H9 (cell line): ENCODE measurements around the gene ANKRD13D. TPM values are rescaled to one million over a fixed set of nuclear protein-coding genes. Genes with fewer than 3 reads are reported as not detected.

Experiments
- DNase-seq: peaks from one replicate; pipeline ENCODE4 v3.0.0-alpha.2; 2017
- H2AFZ ChIP-seq: one replicate; pipeline ENCODE4 v1.6.1; 2013; ENCODE audit warnings: mild to moderate bottlenecking, low read length, control low read depth, moderate library complexity
- H2AK5ac ChIP-seq: 2 replicates; pipeline ENCODE4 v1.6.1; 2013; ENCODE audit warnings: low read length, control low read depth, mixed read lengths; ENCODE audit not compliant: insufficient read length
- H2BK120ac ChIP-seq: one replicate; pipeline ENCODE4 v1.6.1; 2013; ENCODE audit warnings: low read depth, mild to moderate bottlenecking, low read length, control low read depth, inconsistent platforms; ENCODE audit not compliant: poor library complexity, severe bottlenecking
- H2BK12ac ChIP-seq: 2 replicates; pipeline ENCODE4 v1.6.1; 2013; ENCODE audit warnings: low read length, control low read depth, mixed read lengths, low read depth; ENCODE audit not compliant: insufficient read length
- H2BK15ac ChIP-seq: 2 replicates; pipeline ENCODE4 v1.6.1; 2013; ENCODE audit warnings: low read depth, low read length, control low read depth
- H2BK20ac ChIP-seq: one replicate; pipeline ENCODE4 v1.6.1; 2013; ENCODE audit warnings: low read depth, mild to moderate bottlenecking, low read length, control low read depth, inconsistent platforms; ENCODE audit not compliant: poor library complexity, severe bottlenecking
- H2BK5ac ChIP-seq: 2 replicates; pipeline ENCODE4 v1.6.1; 2013; ENCODE audit warnings: low read length, control low read depth, mixed read lengths; ENCODE audit not compliant: insufficient read length
- H3K14ac ChIP-seq: 2 replicates; pipeline ENCODE4 v1.6.1; 2013; ENCODE audit warnings: low read length, control low read depth; ENCODE audit not compliant: insufficient read depth
- H3K18ac ChIP-seq: 2 replicates; pipeline ENCODE4 v1.6.1; 2013; ENCODE audit warnings: low read depth, mild to moderate bottlenecking, mixed read lengths, low read length, control low read depth; ENCODE audit not compliant: insufficient read length
- H3K23ac ChIP-seq: 2 replicates; pipeline ENCODE4 v1.6.1; 2013; ENCODE audit warnings: low read length, control low read depth, mixed read lengths, low read depth; ENCODE audit not compliant: insufficient read length
- H3K23me2 ChIP-seq: 2 replicates; pipeline ENCODE4 v1.6.1; 2013; ENCODE audit warnings: low read depth, mild to moderate bottlenecking, mixed read lengths, low read length, control low read depth; ENCODE audit not compliant: insufficient read length, poor library complexity, severe bottlenecking
- H3K27ac ChIP-seq: 2 replicates; pipeline ENCODE4 v1.5.1; 2013; ENCODE audit warnings: low read length, control low read depth, mixed read lengths, low read depth; ENCODE audit not compliant: insufficient read length
- H3K27me3 ChIP-seq: 2 replicates; pipeline ENCODE4 v1.6.1; 2013; ENCODE audit warnings: low read length, control low read depth, inconsistent platforms; ENCODE audit not compliant: insufficient read depth
- H3K4ac ChIP-seq: 2 replicates; pipeline ENCODE4 v1.6.1; 2013; ENCODE audit warnings: low read depth, mild to moderate bottlenecking, control low read depth, inconsistent platforms, low read length, moderate library complexity
- H3K4me1 ChIP-seq: 2 replicates; pipeline ENCODE4 v1.6.1; 2013; ENCODE audit warnings: low read length, control low read depth, inconsistent platforms; ENCODE audit not compliant: insufficient read depth
- H3K4me2 ChIP-seq: 2 replicates; pipeline ENCODE4 v1.6.1; 2013; ENCODE audit warnings: low read length, control low read depth, mixed read lengths; ENCODE audit not compliant: insufficient read length, insufficient read depth
- H3K56ac ChIP-seq: 2 replicates; pipeline ENCODE4 v1.6.1; 2013; ENCODE audit warnings: low read depth, mild to moderate bottlenecking, mixed read lengths, low read length, control low read depth; ENCODE audit not compliant: insufficient read length
- H3K79me1 ChIP-seq: 2 replicates; pipeline ENCODE4 v1.6.1; 2013; ENCODE audit warnings: low read depth, mild to moderate bottlenecking, moderate library complexity, low read length, control low read depth, inconsistent platforms; ENCODE audit not compliant: insufficient read depth, poor library complexity, severe bottlenecking
- H3K79me2 ChIP-seq: 2 replicates; pipeline ENCODE4 v1.6.1; 2013; ENCODE audit warnings: low read length, control low read depth, inconsistent platforms; ENCODE audit not compliant: insufficient read depth
- H3K9ac ChIP-seq: 2 replicates; pipeline ENCODE4 v1.6.1; 2013; ENCODE audit warnings: low read length, control low read depth, mixed read lengths; ENCODE audit not compliant: insufficient read length; ENCODE audit errors: extremely low read depth
- H3K9me3 ChIP-seq: one replicate; pipeline ENCODE4 v1.6.1; 2013; ENCODE audit warnings: low read depth, low read length, inconsistent platforms; ENCODE audit not compliant: control insufficient read depth
- H3T11ph ChIP-seq: one replicate; pipeline ENCODE4 v1.6.1; 2013; ENCODE audit warnings: mild to moderate bottlenecking, low read length, control low read depth, inconsistent platforms
- H4K20me1 ChIP-seq: one replicate; pipeline ENCODE4 v1.6.1; 2013; ENCODE audit not compliant: control insufficient read depth, insufficient read length, insufficient read depth
- H4K5ac ChIP-seq: 2 replicates; pipeline ENCODE4 v1.6.1; 2013; ENCODE audit warnings: low read depth, mild to moderate bottlenecking, mixed read lengths, low read length, control low read depth; ENCODE audit not compliant: insufficient read length
- H4K8ac ChIP-seq: replicated peaks from 2 replicates; pipeline ENCODE4 v1.6.1; 2013; ENCODE audit warnings: low read length, control low read depth, mixed read lengths, low read depth; ENCODE audit not compliant: insufficient read length
- H4K91ac ChIP-seq: 2 replicates; pipeline ENCODE4 v1.6.1; 2013; ENCODE audit warnings: low read depth, mild to moderate bottlenecking, moderate library complexity, mixed read lengths, low read length, control low read depth; ENCODE audit not compliant: insufficient read length
- H3K27ac Mint-ChIP-seq, 3 experiments: 2 replicates in 2 of 3; 3 replicates in 1 of 3; pipeline ENCODE4 v1.8.0; 2020 to 2021; ENCODE audit warnings: mixed read lengths in 3 of 3, mild to moderate bottlenecking in 1 of 3, moderate library complexity in 1 of 3
- H3K27me3 Mint-ChIP-seq: 2 replicates; pipeline ENCODE4 v1.8.0; 2021; ENCODE audit warnings: low read depth, mild to moderate bottlenecking, moderate library complexity, mixed read lengths
- H3K36me3 Mint-ChIP-seq, 3 experiments: 2 replicates in 2 of 3; 3 replicates in 1 of 3; pipeline ENCODE4 v1.8.0; 2020 to 2021; ENCODE audit warnings: low read depth in 3 of 3, mixed read lengths in 3 of 3; ENCODE audit not compliant: insufficient read depth in 1 of 3
- H3K4me1 Mint-ChIP-seq, 2 experiments: 2 replicates each; pipeline ENCODE4 v1.8.0; 2020; ENCODE audit warnings: mixed read lengths in 2 of 2
- H3K4me3 Mint-ChIP-seq, 2 experiments: 2 replicates in 1 of 2; 3 replicates in 1 of 2; pipeline ENCODE4 v1.8.0; 2020 to 2021; ENCODE audit warnings: mild to moderate bottlenecking in 2 of 2, mixed read lengths in 2 of 2, moderate library complexity in 1 of 2
- H3K9me3 Mint-ChIP-seq, 2 experiments: 2 replicates in 1 of 2; 3 replicates in 1 of 2; pipeline ENCODE4 v1.8.0; 2020; ENCODE audit warnings: mild to moderate bottlenecking in 2 of 2, mixed read lengths in 2 of 2, moderate library complexity in 1 of 2
- CTCF ChIP-seq: fragments of 200-600 bp; sonication (generic); conservative IDR thresholded peaks from 3 replicates; pipeline ENCODE4 v1.8.0; 2021; ENCODE audit warnings: antibody characterized with exemption, mild to moderate bottlenecking
- WGBS: extraction: QIAGEN DNeasy Blood & Tissue Kit; methylation state at CpG from one replicate; pipeline ENCODE4 v1.1.7; 2013; ENCODE audit warnings: missing lambda C conversion rate, low lambda C conversion rate, mixed read lengths; ENCODE audit not compliant: insufficient read length; ENCODE audit errors: extremely low coverage; 5-methylcytosine and 5-hydroxymethylcytosine counted together
- total RNA-seq: library from RNA; stranded (reverse); gene quantifications from 2 replicates; pipeline ENCODE4 v1.2.1, GENCODE V29; 2021

ANKRD13D gene
- total RNA-seq, 1 experiment from 2014 or later = 42.1 TPM

GRCh38 chr11:67345247-67345919 is 56.3 kb downstream of the ANKRD13D start:
- no peak overlapping the region for H3K4me2 ChIP-seq
- WGBS = no CpG with 5 or more reads among the region's 8 CpGs
- H4K5ac ChIP-seq = no peak overlapping the region
- no peak overlapping the region for H2BK5ac ChIP-seq
- H3K27me3 ChIP-seq = no peaks in the 10 kb centered on the region
- H2BK15ac ChIP-seq = no peak overlapping the region
- TF ChIP-seq CTCF = no peak
- no peak overlapping the region for H3K56ac ChIP-seq
- H2AFZ ChIP-seq = no peak overlapping the region
- no peak overlapping the region for H2BK12ac ChIP-seq
- no peak overlapping the region for H3K14ac ChIP-seq
- no peaks in the 10 kb centered on the region for H4K20me1 ChIP-seq
- H3K9ac ChIP-seq = no peak overlapping the region
- no peaks in the 10 kb centered on the region for H3K23me2 ChIP-seq
- H2AK5ac ChIP-seq = no peak overlapping the region
- no peak overlapping the region for H3K27ac ChIP-seq
- no peak overlapping the region for H4K8ac ChIP-seq
- no peak overlapping the region for H2BK20ac ChIP-seq
- H3K9me3 ChIP-seq = no peaks in the 10 kb centered on the region
- no peaks in the 10 kb centered on the region for H3K79me1 ChIP-seq
- Mint-ChIP-seq H3K27me3 (peaks cover 1% of the 10 kb centered on the region; the same call in 1 of the 2 replicates), H3K4me1 (peaks cover 5 to 11% of the 10 kb centered on the region in 2 experiments), H3K4me3 (no peak overlapping the region), H3K9me3 (no peaks in the 10 kb centered on the region; a peak in 3 of 5 replicates), H3K27ac (no peak overlapping the region), H3K36me3 (no peaks in the 10 kb centered on the region)
- no peak overlapping the region for H4K91ac ChIP-seq
- H3K4ac ChIP-seq = no peak overlapping the region
- no peaks in the 10 kb centered on the region for H3K79me2 ChIP-seq
- H3K23ac ChIP-seq = no peak overlapping the region
- H3T11ph ChIP-seq = no peak overlapping the region
- no peak overlapping the region for H2BK120ac ChIP-seq
- no peaks in the 10 kb centered on the region for H3K4me1 ChIP-seq
- no peak for DNase-seq
- H3K18ac ChIP-seq = no peak overlapping the region
